HG03378 (cell line): Measurements from ENCODE around the gene CYP4F2.
"Not testable (repeated sequence)": the region's sequence is repeated elsewhere in the genome, so short reads cannot be mapped to it uniquely, and the experiment has no call there.

Experiments used
- ATAC-seq: cut with Tn5 transposase; IDR thresholded peaks from one replicate; pipeline ENCODE4 v1.9.1; 2021; ENCODE audit warnings: mild to moderate bottlenecking, moderate library complexity; ENCODE audit not compliant: unreplicated experiment

The CYP4F2 gene

GRCh38 chr19:15897738-15898276 is at the start of gene CYP4F2:
Gene CYP4F2 (minus strand): TSS chr19:15898074. CDS start chr19:15897611, 463 bp downstream.
- no peak for ATAC-seq

GRCh38 chr19:15945301-15945700 is 47.4 kb upstream of the CYP4F2 start:
- ATAC-seq, result no peak

- ATAC-seq, result no peak
Measured at GRCh38 chr19:15944401-15944800, 46.5 kb upstream of the CYP4F2 start.

GRCh38 chr19:15937771-15938170 is 39.9 kb upstream of the CYP4F2 start:
- no peak for ATAC-seq

GRCh38 chr19:15936950-15937349 is 39.1 kb upstream of the CYP4F2 start:
- no peak for ATAC-seq

GRCh38 chr19:15936173-15936572 is 38.3 kb upstream of the CYP4F2 start:
- no peak for ATAC-seq

- no peak for ATAC-seq
Measured at GRCh38 chr19:15935167-15935702, 37.4 kb upstream of the CYP4F2 start.

GRCh38 chr19:15934332-15935078 is 36.6 kb upstream of the CYP4F2 start, which contains the start of gene CYP4F11:
Gene CYP4F11 (minus strand): TSS chr19:15934529. CDS start chr19:15934408, 121 bp downstream.
- ATAC-seq, result no peak

- not testable (repeated sequence) for ATAC-seq
Measured at GRCh38 chr19:15933761-15934331, 36.0 kb upstream of the CYP4F2 start.

- no peak for ATAC-seq
Measured at GRCh38 chr19:15928321-15928720, 30.4 kb upstream of the CYP4F2 start.

- no peak for ATAC-seq
Measured at GRCh38 chr19:15926484-15926883, 28.6 kb upstream of the CYP4F2 start.

- no peak for ATAC-seq
Measured at GRCh38 chr19:15923702-15924101, 25.8 kb upstream of the CYP4F2 start.

- ATAC-seq, result no peak
Measured at GRCh38 chr19:15922021-15922420, 24.1 kb upstream of the CYP4F2 start.

GRCh38 chr19:15919243-15919642 is 21.4 kb upstream of the CYP4F2 start:
- ATAC-seq, result no peak

- ATAC-seq, result no peak
Measured at GRCh38 chr19:15915109-15915508, 17.2 kb upstream of the CYP4F2 start.

GRCh38 chr19:15913830-15914229 is 16.0 kb upstream of the CYP4F2 start:
- no peak for ATAC-seq

GRCh38 chr19:15913384-15913783 is 15.5 kb upstream of the CYP4F2 start:
- no peak for ATAC-seq

- ATAC-seq, result no peak
Measured at GRCh38 chr19:15911599-15912235, 13.8 kb upstream of the CYP4F2 start.

- ATAC-seq, result no peak
Measured at GRCh38 chr19:15905026-15905425, 7.2 kb upstream of the CYP4F2 start.

- not testable (repeated sequence) for ATAC-seq
Measured at GRCh38 chr19:15902898-15903297, 5.0 kb upstream of the CYP4F2 start.

GRCh38 chr19:15902254-15902653 is 4.4 kb upstream of the CYP4F2 start:
- ATAC-seq, result no peak
